Mesothelial cell of epicardium (in vitro differentiated cells): ENCODE results near the gene SYNPO2L. TPM values are rescaled to one million over a fixed set of nuclear protein-coding genes. Genes with fewer than 3 reads are reported as not detected.
A peak's percentile ranks its signal among the peaks of the same experiment; 100 is the strongest.

Source experiments
- DNase-seq, 2 experiments: peaks; one replicate each; pipeline ENCODE4 v3.0.0; 2021; ENCODE audit warnings: low spot score in 2 of 2; ENCODE audit not compliant: unreplicated experiment in 2 of 2
- H3K27ac Mint-ChIP-seq: 2 replicates; pipeline ENCODE4 v1.8.0; 2021; ENCODE audit warnings: mixed read lengths
- H3K27me3 Mint-ChIP-seq: 2 replicates; pipeline ENCODE4 v1.8.0; 2021; ENCODE audit warnings: low read depth, mixed read lengths
- H3K36me3 Mint-ChIP-seq: 2 replicates; pipeline ENCODE4 v1.8.0; 2021; ENCODE audit warnings: mixed read lengths
- H3K4me1 Mint-ChIP-seq: 2 replicates; pipeline ENCODE4 v1.8.0; 2021; ENCODE audit warnings: mixed read lengths
- H3K4me3 Mint-ChIP-seq: 2 replicates; pipeline ENCODE4 v1.8.0; 2021; ENCODE audit warnings: mild to moderate bottlenecking, moderate library complexity, mixed read lengths
- H3K9me3 Mint-ChIP-seq: 2 replicates; pipeline ENCODE4 v1.8.0; 2021; ENCODE audit warnings: mixed read lengths
- total RNA-seq: library from RNA; stranded (reverse); gene quantifications from 3 replicates; pipeline ENCODE4 v1.2.1, GENCODE V29; 2021
- TF ChIP-seq, protein P1 (sequence below): fragments of 200-600 bp; sonication (generic); IDR thresholded peaks from one replicate; pipeline ENCODE4 v1.5.0; 2021; ENCODE audit warnings: antibody characterized with exemption; ENCODE audit not compliant: unreplicated experiment

The SYNPO2L gene
- total RNA-seq, 1 donor from 2014 or later: 0.22 TPM

DNA sequence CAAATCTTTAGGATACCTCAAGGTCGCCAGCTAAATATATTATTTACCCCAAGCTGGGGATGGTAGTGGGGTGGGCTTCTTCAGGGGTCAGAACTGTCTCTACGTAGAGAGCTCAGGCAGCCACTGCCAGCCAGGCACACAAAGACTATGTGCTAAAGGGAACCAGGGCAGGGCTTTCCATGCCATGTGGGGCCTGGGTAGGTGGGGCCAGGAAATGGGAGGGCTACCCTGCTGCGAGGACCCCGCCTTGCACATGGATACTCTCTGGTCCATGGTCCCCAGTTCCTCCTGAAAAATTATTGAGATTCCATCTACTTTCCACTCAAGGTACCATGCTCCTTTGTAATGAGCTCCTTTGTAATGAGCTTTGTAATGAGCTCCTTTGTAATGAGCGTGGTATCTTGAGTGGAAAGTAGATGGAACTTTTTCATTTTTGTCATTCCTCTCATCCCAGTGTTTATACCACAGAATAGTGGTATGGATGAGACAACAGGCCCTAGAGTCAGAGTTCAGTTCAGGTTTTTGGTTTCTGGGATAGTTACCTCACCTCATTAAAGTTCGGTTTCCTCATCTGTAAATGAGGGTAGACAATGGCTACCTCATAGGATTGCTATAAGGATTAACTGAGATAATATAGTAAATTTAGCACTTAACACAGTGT, 5.8 kb downstream of the SYNPO2L start:
- Mint-ChIP-seq H3K27ac (no peak overlapping the region), H3K4me1 (peaks cover 12% of the 10 kb centered on the region), H3K4me3 (no peak overlapping the region), H3K9me3 (no peaks in the 10 kb centered on the region), H3K36me3 (no peaks in the 10 kb centered on the region), H3K27me3 (no peaks in the 10 kb centered on the region)
- TF ChIP-seq, protein P1, sequence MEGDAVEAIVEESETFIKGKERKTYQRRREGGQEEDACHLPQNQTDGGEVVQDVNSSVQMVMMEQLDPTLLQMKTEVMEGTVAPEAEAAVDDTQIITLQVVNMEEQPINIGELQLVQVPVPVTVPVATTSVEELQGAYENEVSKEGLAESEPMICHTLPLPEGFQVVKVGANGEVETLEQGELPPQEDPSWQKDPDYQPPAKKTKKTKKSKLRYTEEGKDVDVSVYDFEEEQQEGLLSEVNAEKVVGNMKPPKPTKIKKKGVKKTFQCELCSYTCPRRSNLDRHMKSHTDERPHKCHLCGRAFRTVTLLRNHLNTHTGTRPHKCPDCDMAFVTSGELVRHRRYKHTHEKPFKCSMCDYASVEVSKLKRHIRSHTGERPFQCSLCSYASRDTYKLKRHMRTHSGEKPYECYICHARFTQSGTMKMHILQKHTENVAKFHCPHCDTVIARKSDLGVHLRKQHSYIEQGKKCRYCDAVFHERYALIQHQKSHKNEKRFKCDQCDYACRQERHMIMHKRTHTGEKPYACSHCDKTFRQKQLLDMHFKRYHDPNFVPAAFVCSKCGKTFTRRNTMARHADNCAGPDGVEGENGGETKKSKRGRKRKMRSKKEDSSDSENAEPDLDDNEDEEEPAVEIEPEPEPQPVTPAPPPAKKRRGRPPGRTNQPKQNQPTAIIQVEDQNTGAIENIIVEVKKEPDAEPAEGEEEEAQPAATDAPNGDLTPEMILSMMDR: no peak
- no peak for DNase-seq

DNA sequence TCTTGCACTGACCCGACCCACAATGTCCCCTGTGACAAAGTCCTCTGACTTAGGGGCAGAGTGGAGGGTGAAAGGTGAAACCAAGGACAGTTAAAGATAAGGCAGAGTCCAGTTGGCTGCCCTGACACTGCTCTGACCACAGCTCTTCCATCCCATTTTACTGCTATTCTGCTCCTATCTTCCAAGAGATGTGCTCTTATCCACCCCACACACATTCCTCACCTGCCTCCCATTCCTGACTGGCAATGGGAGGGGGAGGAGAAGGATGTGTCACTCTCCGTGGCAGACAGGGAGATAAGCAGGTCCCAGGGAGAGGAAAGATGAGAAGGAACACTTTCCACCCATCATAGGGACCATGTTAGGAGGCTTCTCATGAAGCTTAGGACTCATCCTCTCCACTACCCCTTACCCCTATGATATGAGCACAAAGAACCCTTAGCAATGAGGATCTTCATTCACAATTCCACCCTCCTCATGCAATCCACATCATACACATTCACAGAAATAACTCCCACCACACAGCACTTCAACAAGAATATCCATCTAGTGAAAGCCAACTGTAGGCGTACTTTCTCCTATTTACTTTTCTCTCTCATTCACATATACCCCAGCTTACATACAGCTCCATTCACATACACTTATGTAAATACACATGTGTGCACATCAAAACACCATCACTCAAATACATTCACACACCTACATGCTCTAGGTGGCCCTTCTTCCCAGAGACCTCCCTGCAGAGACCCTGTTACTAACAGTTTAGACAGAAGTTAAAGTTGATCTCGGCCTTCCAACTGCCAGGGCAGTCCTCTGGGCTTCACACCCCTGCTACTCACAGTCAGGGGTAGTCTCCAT, 6.6 kb downstream of the SYNPO2L start:
- peaks cover 12% of the 10 kb centered on the region for H3K4me1 Mint-ChIP-seq
- TF ChIP-seq, protein P1: no peak
- no peaks in the 10 kb centered on the region for H3K9me3 Mint-ChIP-seq
- no peaks in the 10 kb centered on the region for H3K27me3 Mint-ChIP-seq
- peak overlapping the region; percentile 73 for H3K4me3 Mint-ChIP-seq
- H3K27ac Mint-ChIP-seq: peak overlapping the region; percentile 57
- H3K36me3 Mint-ChIP-seq: no peaks in the 10 kb centered on the region
- DNase-seq: no peak

DNA sequence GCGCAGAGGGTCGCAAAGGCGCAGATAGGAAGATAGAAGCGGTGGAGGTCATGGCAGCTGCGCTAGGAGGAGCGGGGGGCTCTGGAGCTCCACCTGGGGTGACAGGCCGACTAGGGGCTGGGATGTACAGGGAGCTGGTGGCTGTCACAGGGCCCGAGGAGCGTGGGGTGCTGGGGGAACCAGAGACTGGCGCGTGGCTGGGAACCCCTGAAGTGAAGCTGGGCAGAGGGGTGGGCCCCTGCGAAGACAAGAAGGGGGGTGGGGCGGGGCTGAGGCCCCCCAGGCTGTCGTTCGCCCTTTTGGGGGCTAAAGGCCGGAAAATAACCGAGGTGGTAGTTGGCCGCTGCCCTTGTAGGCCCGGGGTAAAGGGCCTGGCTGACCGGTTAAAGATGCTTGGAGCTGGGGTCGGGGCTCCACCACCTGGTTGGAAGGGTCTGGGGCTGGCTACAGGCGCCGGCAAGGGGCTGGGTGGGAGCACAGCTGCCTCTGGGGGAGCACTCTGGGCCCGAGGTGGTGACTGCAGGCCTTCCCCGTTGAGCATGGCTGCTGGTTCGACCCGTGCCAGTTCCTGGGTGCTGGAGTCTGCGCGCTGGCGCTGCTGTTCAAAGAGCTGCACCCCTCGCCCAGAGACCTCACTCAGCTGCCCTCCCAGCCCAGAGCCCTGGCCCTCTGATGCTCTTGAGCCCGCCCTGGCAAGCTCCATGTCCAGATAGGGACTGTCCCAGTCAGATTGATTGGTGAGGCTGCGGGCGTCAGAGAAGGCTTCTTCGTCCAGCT, 7.8 kb downstream of the SYNPO2L start:
- peaks cover 14% of the 10 kb centered on the region for H3K4me1 Mint-ChIP-seq
- peak overlapping the region; percentile 73 for H3K4me3 Mint-ChIP-seq
- no peak for DNase-seq

DNA sequence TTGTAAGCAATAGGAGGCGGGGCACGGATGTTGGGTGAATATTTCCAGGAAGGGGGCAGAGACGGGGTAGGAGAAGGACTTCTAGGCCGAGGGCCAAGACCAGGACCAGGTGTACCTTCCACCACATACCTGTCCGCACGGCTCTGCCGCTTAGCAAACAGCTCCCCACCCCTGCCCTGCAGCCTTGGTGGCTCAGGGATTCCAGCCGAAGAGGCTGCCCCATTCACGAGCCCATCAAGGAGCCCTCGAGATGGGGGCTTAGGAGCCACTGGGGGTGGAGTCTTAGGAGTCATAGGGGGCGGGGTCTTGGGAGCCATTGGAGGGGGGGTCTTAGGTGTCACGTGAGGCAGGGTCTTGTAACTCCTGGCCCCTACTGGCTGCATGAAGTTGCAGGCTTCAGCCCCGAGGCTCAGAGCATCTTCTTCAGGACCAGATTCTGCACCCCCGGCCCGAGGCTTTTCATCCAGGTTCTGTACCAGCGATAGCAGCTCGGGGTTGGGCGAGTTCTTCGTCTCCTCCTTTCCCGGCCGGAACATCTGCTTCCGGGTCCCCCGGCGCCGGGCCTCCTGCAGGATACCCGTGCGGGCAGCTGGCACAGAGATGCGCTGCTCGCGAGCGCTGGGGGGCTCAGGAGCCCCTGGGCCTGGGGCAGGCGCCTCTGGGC, 8.5 kb downstream of the SYNPO2L start:
- TF ChIP-seq, protein P1: no peak
- DNase-seq: peak in 1 of 2 experiments; percentile 50
- H3K9me3 Mint-ChIP-seq: no peaks in the 10 kb centered on the region
- H3K27me3 Mint-ChIP-seq: no peaks in the 10 kb centered on the region
- H3K36me3 Mint-ChIP-seq: no peaks in the 10 kb centered on the region
- H3K4me3 Mint-ChIP-seq: peak overlapping the region; percentile 73
- H3K27ac Mint-ChIP-seq: peak overlapping the region; percentile 11
- H3K4me1 Mint-ChIP-seq: peaks cover 14% of the 10 kb centered on the region

More for the DNA sequence above, 7.8 kb downstream of the SYNPO2L start:
- H3K27me3 Mint-ChIP-seq: no peaks in the 10 kb centered on the region
- no peaks in the 10 kb centered on the region for H3K36me3 Mint-ChIP-seq
- H3K27ac Mint-ChIP-seq: no peak overlapping the region
- no peaks in the 10 kb centered on the region for H3K9me3 Mint-ChIP-seq
- TF ChIP-seq, protein P1: no peak

DNA sequence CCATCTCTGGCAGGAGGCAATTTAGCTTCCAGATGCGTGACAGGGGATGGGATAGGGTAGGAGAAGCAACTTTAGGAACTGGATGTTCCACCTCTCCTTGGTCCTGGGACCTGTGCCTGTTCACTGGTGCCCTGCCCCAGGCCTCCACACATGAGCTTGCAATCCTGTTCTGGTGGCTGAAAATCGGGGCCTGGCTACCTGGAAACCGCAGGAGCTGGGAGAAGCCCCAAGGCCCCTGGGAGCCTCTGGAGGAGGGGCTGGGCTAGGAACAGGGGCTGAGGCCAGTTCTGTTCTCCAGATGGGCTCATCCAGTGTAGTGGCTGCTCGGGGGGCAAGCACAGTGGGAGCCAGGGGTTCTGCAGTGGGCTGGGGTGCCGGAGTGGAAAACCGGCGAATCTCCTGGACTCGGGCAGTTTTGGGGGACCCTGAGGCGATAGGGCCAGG, 9.2 kb downstream of the SYNPO2L start:
- peak overlapping the region; percentile 11 for H3K27ac Mint-ChIP-seq

More for the DNA sequence above, 9.2 kb downstream of the SYNPO2L start:
- no peaks in the 10 kb centered on the region for H3K36me3 Mint-ChIP-seq
- peak overlapping the region; percentile 73 for H3K4me3 Mint-ChIP-seq
- TF ChIP-seq, protein P1: no peak
- no peaks in the 10 kb centered on the region for H3K27me3 Mint-ChIP-seq
- no peak for DNase-seq
- H3K9me3 Mint-ChIP-seq: no peaks in the 10 kb centered on the region
- H3K4me1 Mint-ChIP-seq: peaks cover 17% of the 10 kb centered on the region
